Cardiac fibroblast (primary cell): Measurements from ENCODE around the gene RBM5.

Experiments used
- DNase-seq, 2 donors: peaks; one replicate each; pipeline versions ENCODE4 v3.0.0 to v3.0.0-alpha.2; 2010; ENCODE audit warnings: low read depth in 2 of 2
- H3K4me3 ChIP-seq, 2 donors: replicated peaks in 1 of 2; 1 replicate in 1 of 2; 2 replicates in 1 of 2; pipeline ENCODE4 v1.5.1; 2011; ENCODE audit warnings: low read depth in 2 of 2, low read length in 2 of 2, mild to moderate bottlenecking in 2 of 2, moderate library complexity in 1 of 2
- TF ChIP-seq, protein P1 (sequence below): IDR thresholded peaks from one replicate; pipeline ENCODE4 v1.5.1; 2011; ENCODE audit warnings: low read depth, mild to moderate bottlenecking, low read length, inconsistent platforms

RBM5 gene

DNA sequence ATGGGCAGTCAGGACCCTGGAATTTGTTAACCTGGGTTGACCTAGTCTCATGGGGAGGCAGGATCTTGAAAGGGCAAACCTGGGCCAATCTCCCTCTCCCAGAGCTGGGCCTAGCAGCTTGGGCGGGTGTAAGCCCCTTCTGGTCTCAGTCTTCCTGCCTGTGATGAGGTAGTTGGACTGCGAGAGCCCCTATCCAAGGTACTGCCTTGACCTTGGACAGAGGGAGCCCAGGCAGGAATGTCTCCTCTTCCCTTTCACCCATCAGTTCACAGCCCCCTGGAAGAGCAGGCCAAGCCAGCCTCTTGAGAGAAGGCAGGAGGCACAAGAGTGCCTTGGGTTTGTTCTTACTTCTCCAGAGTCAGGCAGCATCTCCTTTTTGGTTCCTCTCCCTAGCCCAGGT, 41.7 kb downstream of the RBM5 start:
- no peak overlapping the region for H3K4me3 ChIP-seq
- TF ChIP-seq, protein P1, sequence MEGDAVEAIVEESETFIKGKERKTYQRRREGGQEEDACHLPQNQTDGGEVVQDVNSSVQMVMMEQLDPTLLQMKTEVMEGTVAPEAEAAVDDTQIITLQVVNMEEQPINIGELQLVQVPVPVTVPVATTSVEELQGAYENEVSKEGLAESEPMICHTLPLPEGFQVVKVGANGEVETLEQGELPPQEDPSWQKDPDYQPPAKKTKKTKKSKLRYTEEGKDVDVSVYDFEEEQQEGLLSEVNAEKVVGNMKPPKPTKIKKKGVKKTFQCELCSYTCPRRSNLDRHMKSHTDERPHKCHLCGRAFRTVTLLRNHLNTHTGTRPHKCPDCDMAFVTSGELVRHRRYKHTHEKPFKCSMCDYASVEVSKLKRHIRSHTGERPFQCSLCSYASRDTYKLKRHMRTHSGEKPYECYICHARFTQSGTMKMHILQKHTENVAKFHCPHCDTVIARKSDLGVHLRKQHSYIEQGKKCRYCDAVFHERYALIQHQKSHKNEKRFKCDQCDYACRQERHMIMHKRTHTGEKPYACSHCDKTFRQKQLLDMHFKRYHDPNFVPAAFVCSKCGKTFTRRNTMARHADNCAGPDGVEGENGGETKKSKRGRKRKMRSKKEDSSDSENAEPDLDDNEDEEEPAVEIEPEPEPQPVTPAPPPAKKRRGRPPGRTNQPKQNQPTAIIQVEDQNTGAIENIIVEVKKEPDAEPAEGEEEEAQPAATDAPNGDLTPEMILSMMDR: no peak
- DNase-seq: no peak

DNA sequence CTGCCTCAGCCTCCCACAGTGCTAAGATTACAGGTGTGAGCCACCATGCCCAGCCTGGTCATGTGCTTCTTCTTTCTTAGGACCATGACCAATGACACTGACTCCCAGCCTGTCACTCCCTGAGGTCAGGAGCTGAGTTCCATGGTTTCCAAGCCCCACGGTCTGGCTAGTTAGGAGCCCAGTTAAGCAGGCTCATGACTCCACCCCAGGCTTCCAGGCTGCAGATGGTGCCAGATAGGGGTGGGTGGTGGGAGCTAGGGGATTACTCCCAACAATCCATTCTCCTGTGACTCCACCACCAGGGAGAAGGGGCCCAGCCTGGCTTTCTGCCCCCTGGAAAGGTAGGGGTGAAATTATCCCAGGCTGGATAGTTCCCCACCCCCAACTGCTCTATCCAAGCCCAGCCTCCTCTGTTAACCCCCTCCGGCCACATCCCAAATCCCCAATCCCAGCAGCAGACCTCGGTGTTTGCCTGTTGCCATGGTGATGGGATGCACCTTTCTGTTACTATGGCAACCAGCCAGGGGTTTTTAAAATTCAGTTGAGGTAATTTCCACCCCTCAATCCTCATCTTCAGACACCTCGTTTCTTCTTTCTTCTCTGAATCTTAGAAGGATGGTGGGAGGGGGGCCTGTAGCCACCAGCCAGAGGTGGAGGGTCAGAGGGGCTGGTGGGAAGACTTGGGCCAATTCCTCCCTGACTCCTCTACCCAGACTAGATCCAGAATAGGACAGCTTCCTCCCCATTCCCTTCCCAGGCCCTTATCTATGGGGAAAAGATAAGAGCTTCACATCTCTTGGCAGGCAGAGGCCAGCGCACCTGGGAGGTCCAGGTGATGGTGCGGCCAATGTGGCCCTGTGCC, 43.9 kb downstream of the RBM5 start:
- TF ChIP-seq, protein P1: no peak

DNA sequence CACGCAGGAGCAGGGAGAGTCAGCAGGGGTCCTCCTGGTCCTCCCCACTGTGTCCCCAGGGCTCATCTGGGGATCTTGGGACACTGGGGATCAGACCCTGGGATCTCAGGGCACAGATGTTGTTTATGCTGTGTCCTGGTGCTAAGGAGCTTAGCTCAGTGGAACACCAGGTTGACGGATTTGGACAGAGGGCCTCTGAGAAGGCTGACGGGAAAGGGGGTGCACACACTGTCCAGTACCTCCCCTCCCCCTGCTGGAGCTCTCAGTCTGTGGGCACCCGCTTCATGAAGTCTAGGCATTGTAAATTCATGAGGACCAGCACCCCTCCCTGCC, 44.5 kb downstream of the RBM5 start:
- TF ChIP-seq, protein P1: no peak
- no peak for DNase-seq
- H3K4me3 ChIP-seq: no peak overlapping the region

More for the DNA sequence above, 43.9 kb downstream of the RBM5 start:
- DNase-seq: no peak
- H3K4me3 ChIP-seq: no peak overlapping the region

DNA sequence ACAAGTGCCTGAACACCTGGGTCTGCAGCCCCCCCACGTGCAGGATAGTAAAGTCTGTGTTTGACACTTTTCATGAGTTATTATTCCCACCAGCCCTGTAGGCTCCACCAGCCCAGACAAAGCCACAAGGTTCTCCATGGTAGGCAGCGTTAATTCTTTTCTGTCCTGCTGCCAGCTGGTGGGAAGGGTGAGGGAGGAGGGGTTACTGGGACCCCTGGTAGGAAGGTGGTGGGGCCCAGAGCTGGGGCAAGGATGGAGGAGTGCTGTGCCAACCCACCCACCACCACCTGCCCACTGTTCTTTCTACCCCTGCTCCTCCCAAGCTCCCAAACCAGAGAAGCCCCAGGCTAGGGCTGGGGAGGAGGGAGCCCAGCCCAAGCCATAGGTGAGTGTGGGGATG, 45.6 kb downstream of the RBM5 start:
- DNase-seq: no peak
- no peak overlapping the region for H3K4me3 ChIP-seq
- TF ChIP-seq, protein P1: no peak

DNA sequence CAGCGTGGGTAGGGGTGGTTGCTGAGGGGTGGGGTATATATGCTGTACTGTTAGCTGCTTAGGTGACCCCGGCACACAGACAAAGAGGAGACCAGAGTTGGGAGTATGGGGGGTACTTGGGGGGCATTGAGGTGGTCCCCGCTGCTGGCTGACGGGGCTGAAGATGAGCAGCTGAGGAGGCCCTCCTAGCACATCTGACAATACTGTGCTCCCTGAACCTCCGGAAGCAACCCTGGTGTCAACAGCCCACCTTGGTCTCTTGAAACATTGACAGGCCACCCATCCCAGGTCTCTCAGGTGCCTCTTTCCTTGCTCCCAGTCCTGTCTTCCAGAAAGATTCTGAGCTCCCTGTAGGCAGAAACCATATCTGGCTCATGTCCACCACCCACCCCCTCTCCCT, 47.2 kb downstream of the RBM5 start:
- TF ChIP-seq, protein P1: no peak
- no peak for DNase-seq

DNA sequence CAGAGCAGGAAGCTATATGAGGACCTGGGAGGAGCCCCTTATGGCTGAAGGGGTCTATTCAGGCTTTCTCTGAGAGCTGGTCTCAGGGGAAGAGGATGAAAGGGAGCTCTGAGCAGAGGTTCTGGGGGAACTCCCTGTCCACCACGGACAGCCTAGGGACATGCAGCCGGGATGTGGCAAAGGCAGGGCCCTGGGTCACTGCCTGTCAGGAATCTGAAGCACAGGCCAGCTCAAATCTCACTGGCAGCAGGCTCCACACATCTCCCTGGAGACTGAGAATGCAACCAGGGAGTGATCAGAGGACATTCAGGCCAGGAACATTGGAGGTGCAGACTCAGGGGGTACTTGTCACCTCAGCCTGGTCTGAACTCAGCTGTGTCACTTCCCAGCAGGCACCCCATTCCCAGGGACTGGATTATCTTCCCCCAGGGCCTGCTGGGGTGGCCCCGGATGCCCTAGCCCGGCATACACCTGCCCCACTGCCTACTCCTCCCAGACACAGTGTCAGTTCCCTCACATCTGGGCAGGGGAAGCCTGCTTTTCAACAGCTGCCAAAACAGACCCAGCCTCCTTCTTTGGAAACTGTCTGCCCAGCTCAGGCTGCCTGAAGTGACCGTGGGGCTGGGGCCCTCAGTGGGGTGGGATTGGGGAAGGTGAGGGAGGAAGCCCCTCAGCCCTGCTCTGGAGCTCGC, 48.1 kb downstream of the RBM5 start:
- TF ChIP-seq, protein P1: no peak
- DNase-seq: no peak
- H3K4me3 ChIP-seq: no peak overlapping the region

More for the DNA sequence above, 47.2 kb downstream of the RBM5 start:
- no peak overlapping the region for H3K4me3 ChIP-seq
